GM18505 (cell line): Measurements from ENCODE around the gene NFKBIE.
"Not testable (repeated sequence)": the region's sequence is repeated elsewhere in the genome, so short reads cannot be mapped to it uniquely, and the experiment has no call there.

ENCODE experiments used
- ATAC-seq: cut with Tn5 transposase; IDR thresholded peaks from one replicate; pipeline ENCODE4 v1.9.1; 2021; ENCODE audit not compliant: unreplicated experiment
- POLR2A ChIP-seq: IDR thresholded peaks from 4 replicates; pipeline ENCODE4 v1.6.1; 2011; ENCODE audit warnings: borderline replicate concordance; ENCODE audit not compliant: insufficient read depth, insufficient read length; ENCODE audit errors: extremely low read depth

The NFKBIE gene

DNA sequence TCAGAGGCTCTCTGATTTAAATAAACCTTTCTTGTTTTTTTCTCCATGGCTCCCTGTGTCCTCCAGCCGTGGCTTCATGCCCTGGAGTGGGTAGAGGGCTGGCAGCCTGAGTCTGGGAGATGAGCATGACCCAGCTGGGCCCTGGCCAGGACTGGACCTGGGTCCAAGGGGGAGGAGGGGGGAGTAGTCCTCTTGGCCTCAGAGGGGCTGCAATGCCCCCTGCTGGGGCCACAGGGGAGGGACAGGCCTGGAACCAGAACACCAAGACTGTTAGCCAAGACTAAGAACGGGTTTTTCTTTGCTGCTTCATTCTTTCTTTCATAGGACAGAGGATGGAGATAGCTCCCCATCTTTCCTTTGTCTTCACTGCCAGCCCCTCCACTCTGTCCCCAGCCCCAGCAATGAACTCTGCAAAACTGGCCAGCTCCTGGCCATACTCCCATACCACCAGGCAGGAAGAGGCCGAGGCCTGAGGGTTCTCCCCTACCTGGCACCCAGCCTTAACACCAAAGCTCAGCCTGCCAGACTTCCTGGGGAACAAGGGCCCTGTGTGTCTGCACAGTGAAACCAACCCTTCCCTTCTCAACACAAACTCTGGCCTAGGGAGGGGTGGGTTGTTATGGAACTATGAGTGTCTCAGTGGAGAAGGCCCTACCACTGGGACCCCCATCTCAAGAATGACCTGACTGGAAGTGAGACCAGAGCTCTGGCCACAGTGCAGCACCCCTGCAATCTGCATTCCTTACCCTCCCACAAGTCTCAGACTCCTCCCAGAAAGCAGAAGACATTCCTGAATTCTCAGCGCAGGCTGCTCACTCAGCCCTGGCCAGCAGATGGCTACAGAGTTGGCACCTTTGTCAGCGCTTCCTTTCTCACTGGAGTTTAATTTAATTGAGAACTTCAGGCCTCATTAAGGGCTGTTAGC, 31.0 kb downstream of the NFKBIE start:
- TF ChIP-seq POLR2A: no peak
- ATAC-seq: no peak

DNA sequence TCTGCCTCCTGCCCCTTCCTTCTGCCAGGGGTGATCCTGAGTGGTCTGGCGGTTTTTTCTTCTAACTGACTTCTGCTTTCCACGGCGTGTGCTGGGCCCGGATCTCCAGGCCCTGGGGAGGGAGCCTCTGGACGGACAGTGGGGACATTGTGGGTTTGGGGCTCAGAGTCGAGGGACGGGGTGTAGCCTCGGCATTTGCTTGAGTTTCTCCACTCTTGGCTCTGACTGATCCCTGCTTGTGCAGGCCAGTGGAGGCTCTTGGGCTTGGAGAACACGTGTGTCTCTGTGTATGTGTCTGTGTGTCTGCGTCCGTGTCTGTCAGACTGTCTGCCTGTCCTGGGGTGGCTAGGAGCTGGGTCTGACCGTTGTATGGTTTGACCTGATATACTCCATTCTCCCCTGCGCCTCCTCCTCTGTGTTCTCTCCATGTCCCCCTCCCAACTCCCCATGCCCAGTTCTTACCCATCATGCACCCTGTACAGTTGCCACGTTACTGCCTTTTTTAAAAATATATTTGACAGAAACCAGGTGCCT, 31.7 kb downstream of the NFKBIE start:
- no peak for ATAC-seq
- no peak for TF ChIP-seq POLR2A

DNA sequence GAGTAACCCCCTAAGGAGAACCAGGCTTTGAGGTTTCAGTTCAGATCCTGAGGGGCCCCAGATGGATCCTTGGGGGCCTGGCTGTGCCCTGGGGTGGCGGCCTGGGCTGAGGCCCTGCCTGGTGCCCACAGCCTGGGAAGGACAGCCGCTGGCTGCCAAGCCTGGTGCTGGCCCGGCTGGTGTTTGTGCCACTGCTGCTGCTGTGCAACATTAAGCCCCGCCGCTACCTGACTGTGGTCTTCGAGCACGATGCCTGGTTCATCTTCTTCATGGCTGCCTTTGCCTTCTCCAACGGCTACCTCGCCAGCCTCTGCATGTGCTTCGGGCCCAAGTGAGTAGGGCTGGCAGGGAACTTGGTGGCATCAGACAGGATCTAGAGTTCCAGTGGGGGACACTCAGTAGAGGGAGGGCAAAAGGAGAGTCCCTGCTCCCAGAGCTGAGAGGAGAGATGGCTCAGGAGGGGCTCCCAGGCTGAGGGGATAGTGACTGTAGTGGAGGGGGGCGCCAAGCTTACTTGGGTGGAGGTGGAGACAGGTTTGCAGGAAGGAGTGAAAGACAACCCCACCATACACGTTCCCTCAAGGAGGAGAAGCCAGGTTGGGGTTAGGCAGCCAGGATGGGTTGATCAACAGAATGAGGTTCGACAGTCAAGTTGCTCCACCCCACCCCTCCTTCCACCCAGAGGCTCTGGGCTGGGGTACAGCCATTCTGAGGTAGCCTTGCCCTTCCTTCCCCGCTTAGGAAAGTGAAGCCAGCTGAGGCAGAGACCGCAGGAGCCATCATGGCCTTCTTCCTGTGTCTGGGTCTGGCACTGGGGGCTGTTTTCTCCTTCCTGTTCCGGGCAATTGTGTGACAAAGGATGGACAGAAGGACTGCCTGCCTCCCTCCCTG, 32.4 kb downstream of the NFKBIE start:
- ATAC-seq: no peak
- no peak for TF ChIP-seq POLR2A

DNA sequence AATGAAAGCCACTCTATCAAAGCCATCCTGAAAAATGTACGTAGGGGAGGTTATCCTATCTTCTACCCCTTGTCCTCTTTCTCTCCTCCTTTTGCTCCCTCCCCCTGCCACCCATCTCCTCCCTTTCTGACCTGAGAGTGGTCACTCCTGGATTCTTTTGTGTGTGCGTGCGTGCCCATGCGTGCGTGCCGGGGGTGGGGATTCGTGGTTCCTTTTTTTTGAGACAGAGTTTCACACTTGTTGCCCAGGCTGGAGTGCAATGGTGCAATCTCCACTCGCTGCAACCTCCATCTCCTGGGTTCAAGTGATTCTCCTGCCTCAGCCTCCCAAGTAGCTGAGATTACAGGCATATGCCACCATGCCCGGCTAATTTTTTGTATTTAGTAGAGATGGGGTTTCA, 33.9 kb downstream of the NFKBIE start:
- not testable (repeated sequence) for ATAC-seq

DNA sequence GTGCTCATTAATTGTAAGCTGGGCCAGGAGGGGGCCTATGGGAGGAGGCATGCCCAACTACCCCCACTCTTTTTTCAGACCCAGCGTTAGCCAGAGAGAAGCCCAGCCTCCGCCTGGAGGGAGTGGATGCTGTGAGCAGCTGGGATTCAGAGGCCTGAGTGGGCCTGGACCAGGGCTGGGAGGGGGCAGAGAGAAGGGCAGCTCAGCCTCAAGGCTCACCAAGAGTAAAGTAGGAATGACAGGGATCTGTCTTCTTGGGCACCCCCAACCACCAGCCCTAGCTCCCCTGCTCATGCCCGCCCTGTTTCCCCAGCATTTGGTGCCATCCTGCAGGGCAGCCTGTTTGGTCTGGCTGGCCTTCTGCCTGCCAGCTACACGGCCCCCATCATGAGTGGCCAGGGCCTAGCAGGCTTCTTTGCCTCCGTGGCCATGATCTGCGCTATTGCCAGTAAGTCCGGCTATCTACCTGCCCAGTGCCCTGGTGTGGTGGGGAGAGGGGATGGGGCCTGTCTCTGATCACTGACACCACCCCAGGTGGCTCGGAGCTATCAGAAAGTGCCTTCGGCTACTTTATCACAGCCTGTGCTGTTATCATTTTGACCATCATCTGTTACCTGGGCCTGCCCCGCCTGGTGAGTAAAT, 35.2 kb downstream of the NFKBIE start:
- TF ChIP-seq POLR2A: no peak
- ATAC-seq: no peak

DNA sequence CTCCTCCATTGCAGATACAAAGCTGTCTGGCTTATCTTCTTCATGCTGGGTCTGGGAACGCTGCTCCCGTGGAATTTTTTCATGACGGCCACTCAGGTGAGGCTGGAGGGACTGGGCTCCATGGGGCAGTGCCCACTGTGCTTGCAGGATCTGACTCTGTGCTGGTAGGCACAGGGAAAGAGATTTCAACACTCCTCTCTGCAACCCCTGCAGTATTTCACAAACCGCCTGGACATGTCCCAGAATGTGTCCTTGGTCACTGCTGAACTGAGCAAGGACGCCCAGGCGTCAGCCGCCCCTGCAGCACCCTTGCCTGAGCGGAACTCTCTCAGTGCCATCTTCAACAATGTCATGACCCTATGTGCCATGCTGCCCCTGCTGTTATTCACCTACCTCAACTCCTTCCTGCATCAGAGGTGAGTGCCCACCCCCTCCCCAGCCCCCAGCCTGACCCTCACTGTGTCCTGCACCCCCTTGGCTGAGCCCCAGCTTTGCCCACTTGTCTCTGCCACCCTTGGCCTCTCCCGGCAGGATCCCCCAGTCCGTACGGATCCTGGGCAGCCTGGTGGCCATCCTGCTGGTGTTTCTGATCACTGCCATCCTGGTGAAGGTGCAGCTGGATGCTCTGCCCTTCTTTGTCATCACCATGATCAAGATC, 35.8 kb downstream of the NFKBIE start:
- no peak for TF ChIP-seq POLR2A
- no peak for ATAC-seq

DNA sequence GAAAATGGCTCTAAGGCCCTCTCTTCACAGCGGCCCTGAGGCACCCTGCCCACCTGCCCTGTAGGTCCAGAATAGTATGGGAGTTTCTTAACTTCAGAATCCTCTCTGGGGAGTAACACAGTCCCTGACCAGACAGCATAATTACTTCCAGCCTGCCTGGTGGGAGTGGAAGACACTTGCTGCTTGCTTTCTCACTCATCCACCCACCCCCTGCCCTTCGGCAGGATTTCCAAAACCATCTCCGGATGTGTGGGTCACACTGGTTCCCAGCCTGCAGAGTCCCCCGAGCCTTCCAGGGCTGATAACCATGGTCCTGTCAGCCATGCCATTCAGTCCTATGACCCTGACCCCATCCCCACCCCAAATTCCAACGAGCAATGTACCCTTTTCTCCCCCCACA, 36.5 kb downstream of the NFKBIE start:
- no peak for ATAC-seq
- no peak for TF ChIP-seq POLR2A

DNA sequence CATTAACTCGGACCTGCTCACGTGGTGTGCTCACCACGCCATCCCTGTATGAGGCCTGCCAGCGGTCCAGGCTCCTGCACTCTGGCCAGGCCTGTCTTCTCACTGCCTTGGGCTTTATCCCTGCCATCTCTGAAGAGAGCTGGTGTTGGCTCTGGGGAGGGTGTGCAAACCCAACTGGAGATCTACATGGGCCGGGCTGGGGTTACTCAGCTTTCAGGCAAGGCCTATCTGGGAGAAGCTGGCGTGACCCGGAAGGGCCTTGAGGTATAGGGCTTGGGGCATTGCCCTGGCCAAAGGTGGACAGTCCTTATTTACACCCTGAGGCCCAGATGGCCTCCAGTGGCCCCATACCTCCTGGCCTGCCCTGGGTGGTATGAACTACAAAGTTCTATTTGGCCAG, 36.9 kb downstream of the NFKBIE start:
- TF ChIP-seq POLR2A: no peak
- ATAC-seq: no peak

DNA sequence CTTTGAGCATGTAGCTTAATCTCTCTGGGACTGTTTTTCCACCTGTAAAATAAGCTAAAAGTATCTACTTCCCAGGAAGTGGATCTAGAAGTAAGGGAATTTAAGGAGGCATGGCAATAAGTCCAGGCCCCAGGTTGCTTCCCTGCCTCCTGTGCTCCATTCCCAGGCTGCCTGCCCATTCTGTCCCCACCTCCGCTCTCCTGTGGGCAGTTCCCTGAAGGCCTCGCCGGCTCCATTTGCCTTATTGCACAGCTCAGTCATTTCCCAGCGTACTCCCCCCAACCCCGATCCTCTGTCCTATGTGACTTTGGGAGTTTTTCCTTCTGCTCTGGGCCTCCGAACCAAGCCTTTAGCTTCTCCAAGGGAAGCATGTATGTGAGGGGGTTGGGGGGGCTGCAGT, 37.3 kb downstream of the NFKBIE start:
- no peak for TF ChIP-seq POLR2A
- ATAC-seq: no peak

DNA sequence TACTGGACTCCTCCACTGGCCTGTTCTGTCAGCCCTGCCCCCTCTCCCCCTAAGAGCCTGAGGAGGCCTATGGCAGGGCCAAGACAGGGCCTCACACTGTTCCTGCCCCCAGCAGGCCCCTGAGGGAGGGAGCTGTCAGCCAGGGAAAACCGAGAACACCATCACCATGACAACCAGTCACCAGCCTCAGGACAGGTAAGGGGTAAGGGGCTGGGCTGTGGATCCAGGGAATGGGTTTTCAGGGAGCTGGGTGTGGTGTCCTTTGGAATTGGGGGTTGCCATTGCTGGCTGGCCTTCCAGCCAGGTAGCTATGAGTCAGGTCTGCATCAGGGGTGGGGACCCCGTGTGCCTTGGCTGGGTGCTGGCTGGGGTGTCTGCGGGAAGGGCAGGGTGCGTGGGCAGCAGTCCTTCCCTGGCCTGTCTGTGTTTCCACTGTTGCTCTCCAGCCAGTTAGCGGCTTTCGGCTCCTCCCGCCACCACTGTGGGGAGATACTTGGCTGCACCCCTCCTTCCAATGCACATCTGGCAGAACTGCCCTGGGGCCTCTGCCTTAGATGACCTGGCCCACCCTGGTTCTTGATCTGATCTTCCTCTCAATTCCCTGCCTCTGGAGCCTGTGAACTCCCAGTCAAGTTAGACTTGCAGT, 38.1 kb downstream of the NFKBIE start:
- TF ChIP-seq POLR2A: no peak
- ATAC-seq: no peak

DNA sequence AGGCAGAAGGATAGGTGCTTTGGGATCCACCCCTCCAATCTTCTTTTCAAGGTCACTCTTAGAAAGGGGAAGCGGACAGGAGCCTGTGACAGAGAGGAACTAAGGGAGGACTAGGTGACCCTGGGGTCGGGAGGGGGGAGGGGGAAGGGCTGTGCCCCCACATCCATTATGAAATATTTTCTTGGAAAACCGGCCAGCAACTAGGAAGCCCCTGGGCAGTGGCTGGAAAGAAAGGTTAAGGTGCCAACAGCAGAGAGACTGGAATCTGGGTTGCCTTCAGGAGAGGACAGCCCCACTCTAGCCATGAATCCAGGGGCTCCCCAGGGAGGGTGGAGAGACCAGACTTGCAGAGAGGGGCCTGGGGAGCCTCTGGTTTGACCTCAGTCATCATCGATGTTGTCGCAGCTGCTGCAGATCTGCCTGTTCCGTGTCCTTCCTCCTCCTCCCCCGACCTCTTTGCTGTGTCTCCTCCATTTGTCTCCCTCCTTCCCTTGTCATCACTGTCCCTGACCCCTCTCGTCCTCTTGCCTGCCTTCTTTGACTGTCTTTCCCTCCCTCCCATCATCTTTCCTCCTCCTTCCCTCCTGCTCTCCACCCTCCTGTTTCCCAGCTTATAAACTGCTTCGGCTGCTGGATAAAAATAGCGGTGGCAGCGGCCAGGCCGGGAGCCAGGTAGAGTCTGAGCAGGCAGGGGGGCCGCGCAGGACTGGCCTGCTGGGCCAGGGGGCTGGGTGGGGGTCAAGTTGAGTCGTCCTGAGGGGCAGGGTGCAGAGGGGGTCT, 38.8 kb downstream of the NFKBIE start:
- no peak for ATAC-seq
- TF ChIP-seq POLR2A: no peak

DNA sequence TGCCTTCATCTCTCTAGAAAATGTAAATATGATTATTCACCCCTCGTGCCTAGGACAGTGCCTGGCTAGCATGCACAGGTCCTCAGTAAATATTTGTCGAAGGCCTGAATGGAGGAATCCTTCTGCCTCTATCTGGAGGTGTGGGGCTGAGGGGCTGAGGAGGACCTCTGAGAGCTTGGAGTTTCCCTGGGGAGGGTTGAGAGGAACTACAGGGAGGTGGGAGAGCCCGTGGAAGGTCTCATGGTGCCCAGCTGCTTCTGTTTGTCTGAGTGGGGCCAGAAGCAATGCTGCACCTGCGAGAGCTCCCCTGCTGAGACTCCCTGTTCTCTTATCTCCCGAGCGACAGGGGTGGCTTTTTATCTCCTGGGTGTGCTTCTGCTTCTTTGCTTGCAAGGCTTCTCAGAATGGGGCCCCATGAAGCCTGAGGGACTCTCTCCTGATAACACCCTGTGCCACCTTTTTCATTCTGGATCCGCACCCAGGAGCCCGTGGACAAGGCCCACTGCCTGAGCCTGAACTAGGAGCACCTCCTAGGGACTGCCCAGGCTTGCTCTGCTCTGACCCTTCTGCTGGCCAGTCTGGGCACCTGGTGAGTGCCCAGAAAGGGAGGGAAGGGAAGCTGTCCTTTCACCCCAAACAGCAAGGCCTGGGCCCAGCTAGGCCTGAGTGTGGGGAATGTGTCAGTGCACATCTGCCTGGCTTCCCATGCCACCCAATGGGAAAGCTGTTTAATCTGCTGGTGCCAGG, 39.6 kb downstream of the NFKBIE start:
- TF ChIP-seq POLR2A: no peak
- ATAC-seq: no peak

DNA sequence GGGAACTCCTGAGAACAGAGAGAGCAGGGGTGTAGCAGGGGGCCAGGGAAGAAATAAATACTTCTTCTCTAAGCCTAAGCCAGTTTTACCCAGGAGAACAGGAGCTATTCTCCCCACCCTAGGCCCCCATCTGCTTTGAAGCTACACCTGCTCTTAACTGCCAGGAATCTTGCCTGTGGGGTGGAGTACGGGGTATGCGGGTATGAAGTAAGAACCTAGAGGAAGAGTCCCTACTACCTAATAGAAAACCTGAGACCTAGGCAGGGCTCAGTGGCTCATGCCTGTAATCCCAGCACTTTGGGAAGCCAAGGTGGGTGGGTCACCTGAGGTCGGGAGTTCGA, 40.4 kb downstream of the NFKBIE start:
- no peak for ATAC-seq

More for the DNA sequence above, 40.4 kb downstream of the NFKBIE start:
- no peak for TF ChIP-seq POLR2A
